GM10248 (cell line): ENCODE results near the gene NMNAT2.

Source experiments
- CTCF ChIA-PET: fragments of 300-600 bp; sonication (Branson Sonifier 250); formaldehyde crosslinking; extraction: SDS; loops from one replicate; lab custom pipeline; 2021; ENCODE audit warnings: antibody characterized with exemption; lab: Yijun Ruan, JAX
- POLR2A ChIA-PET: fragments of 350-650 bp; sonication (Branson Sonifier 250); formaldehyde crosslinking; extraction: SDS; loops from one replicate; lab custom pipeline; 2020; ENCODE audit warnings: antibody characterized with exemption; lab: Yijun Ruan, JAX
- DNase-seq: peaks from one replicate; pipeline ENCODE4 v3.0.0; 2012; ENCODE audit errors: extremely low spot score
- CTCF ChIP-seq: IDR thresholded peaks from 2 replicates; pipeline ENCODE4 v1.5.1; 2012; ENCODE audit warnings: mild to moderate bottlenecking, low read depth; ENCODE audit errors: extremely low read depth, missing control alignments, control extremely low read depth

NMNAT2 gene

DNA sequence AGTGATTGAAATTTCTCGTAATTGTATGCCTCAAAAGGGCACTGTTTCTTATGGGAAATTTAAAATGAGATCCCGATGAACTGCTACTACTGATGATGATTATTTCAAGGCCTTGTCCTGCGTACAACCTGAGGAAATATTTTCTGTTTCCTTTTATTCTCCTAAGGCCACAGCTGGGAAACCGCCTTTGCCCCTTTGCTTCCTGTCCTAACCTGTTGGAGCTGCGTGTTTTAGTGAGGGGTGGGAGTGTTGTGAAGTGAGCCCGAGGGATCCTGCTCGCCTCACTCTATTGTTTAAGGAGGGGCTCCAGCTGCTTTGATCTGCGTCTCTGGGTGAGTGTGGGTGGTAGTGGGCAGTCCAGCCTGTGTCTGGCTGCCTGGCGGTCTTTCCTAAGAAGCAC is 217.7 kb downstream of the NMNAT2 start:
- ChIA-PET POLR2A (no interaction called here), CTCF (interaction anchor here (1.2 kb wide), 1 partner anchor 9 kb away, joined by 3 read pairs; no protein-coding TSS in a partner anchor)
- no peak for DNase-seq
- no peak for TF ChIP-seq CTCF

DNA sequence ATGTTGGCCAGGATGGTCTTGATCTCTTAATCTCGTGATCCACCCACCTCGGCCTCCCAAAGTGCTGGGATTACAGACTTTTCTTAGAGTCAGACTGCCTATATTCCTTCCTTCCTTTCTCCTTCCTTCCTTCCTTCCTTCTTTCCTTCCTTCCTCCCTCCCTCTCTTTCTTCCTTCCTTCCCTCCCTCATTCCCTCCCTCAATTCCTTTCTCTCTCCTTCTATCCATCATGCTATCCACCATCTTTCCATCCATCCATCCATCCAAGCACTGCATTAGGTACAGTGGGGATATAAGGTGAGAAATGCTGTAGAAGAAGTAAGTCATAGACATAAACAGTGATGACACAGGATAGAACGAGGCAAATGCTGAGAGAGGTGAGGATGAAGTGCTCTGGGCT is 218.9 kb downstream of the NMNAT2 start:
- ChIA-PET CTCF (no interaction called here), POLR2A (no interaction called here)
- no peak for DNase-seq
- TF ChIP-seq CTCF: no peak

DNA sequence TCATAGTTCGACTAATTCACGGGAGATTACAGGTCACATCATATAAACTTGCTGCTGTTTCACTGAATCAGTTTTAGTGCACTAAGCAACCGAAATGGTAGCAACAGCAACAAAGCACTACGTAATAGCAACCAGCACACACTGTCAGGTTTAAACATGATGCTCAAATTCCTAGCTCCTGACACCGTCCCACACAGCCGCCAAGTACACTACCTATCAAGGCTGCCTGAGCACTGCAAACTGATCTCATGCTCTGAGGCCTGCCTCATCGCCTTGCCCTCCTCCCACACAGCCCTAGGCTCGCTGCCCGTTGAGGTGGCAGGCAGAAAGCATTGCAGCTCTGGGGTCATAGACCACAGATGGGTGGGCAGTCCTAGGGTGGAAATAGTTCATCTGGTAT is 219.7 kb downstream of the NMNAT2 start:
- no peak for TF ChIP-seq CTCF
- CTCF ChIA-PET: no interaction called here
- DNase-seq: no peak
- POLR2A ChIA-PET: no interaction called here
